GM23338 (cell line): Measurements from ENCODE around the gene OR2S2. TPM values are rescaled to one million over a fixed set of nuclear protein-coding genes. Genes with fewer than 3 reads are reported as not detected.

ENCODE experiments used
- ATAC-seq: fragments of 200-7000 bp; cut with Tn5 transposase; 3 replicates; pipeline ENCODE4 v1.9.1; 2020
- DNase-seq: peaks from one replicate; pipeline ENCODE4 v3.0.0-alpha.2; 2015; ENCODE audit warnings: low spot score
- H2AFZ ChIP-seq: fragments of 200-600 bp; sonication (generic); 2 replicates; pipeline ENCODE4 v1.8.0; 2016; ENCODE audit warnings: antibody characterized with exemption, mild to moderate bottlenecking, moderate library complexity
- H3F3A ChIP-seq: fragments of 200-600 bp; sonication (generic); replicated peaks from 2 replicates; pipeline ENCODE4 v1.8.0; 2017; ENCODE audit warnings: antibody characterized with exemption, mixed run types, low read depth
- H3K27ac ChIP-seq: fragments of 200-600 bp; sonication (generic); 2 replicates; pipeline ENCODE4 v1.6.1; 2016; ENCODE audit warnings: low read depth
- H3K27me3 ChIP-seq: fragments of 200-600 bp; sonication (generic); 2 replicates; pipeline ENCODE4 v1.8.0; 2016; ENCODE audit warnings: mild to moderate bottlenecking, mixed run types, moderate library complexity; ENCODE audit not compliant: insufficient read depth
- H3K36me3 ChIP-seq: fragments of 200-600 bp; sonication (generic); 2 replicates; pipeline ENCODE4 v1.8.0; 2016; ENCODE audit warnings: mild to moderate bottlenecking; ENCODE audit not compliant: insufficient read depth
- H3K4me1 ChIP-seq: fragments of 200-600 bp; sonication (generic); 2 replicates; pipeline ENCODE4 v1.8.0; 2016; ENCODE audit warnings: mild to moderate bottlenecking, moderate library complexity; ENCODE audit not compliant: insufficient read depth
- H3K4me2 ChIP-seq: fragments of 200-600 bp; sonication (generic); 2 replicates; pipeline ENCODE4 v1.7.1; 2017; ENCODE audit warnings: mixed run types
- H3K4me3 ChIP-seq: fragments of 200-600 bp; sonication (generic); 2 replicates; pipeline ENCODE4 v1.6.1; 2016; ENCODE audit warnings: mixed run types
- H3K79me2 ChIP-seq: fragments of 200-600 bp; sonication (generic); replicated peaks from 2 replicates; pipeline ENCODE4 v1.8.0; 2017; ENCODE audit warnings: mild to moderate bottlenecking; ENCODE audit not compliant: insufficient read depth
- H3K9me2 ChIP-seq: fragments of 200-600 bp; sonication (generic); 2 replicates; pipeline ENCODE4 v1.8.0; 2017; ENCODE audit not compliant: insufficient read depth
- H4K20me1 ChIP-seq: fragments of 200-600 bp; sonication (generic); replicated peaks from 2 replicates; pipeline ENCODE4 v1.8.0; 2017; ENCODE audit warnings: mild to moderate bottlenecking; ENCODE audit not compliant: insufficient read depth
- H3K27ac Mint-ChIP-seq: 2 replicates; pipeline ENCODE4 v1.8.0; 2020; ENCODE audit warnings: inconsistent platforms, mild to moderate bottlenecking, moderate library complexity, mixed read lengths
- H3K27me3 Mint-ChIP-seq: 3 replicates; pipeline ENCODE4 v1.8.0; 2022; ENCODE audit warnings: low read depth, mild to moderate bottlenecking, moderate library complexity, mixed read lengths, inconsistent platforms; ENCODE audit not compliant: insufficient read depth, poor library complexity
- H3K36me3 Mint-ChIP-seq: 3 replicates; pipeline ENCODE4 v1.8.0; 2021; ENCODE audit warnings: low read depth, mild to moderate bottlenecking, inconsistent platforms, moderate library complexity, mixed read lengths
- H3K4me1 Mint-ChIP-seq: 3 replicates; pipeline ENCODE4 v1.8.0; 2020; ENCODE audit warnings: mild to moderate bottlenecking, inconsistent platforms, mixed read lengths
- H3K4me3 Mint-ChIP-seq: 3 replicates; pipeline ENCODE4 v1.8.0; 2021; ENCODE audit warnings: moderate library complexity, mild to moderate bottlenecking, inconsistent platforms, mixed read lengths
- H3K9me3 Mint-ChIP-seq: 3 replicates; pipeline ENCODE4 v1.8.0; 2020; ENCODE audit warnings: moderate library complexity, mild to moderate bottlenecking, inconsistent platforms, mixed read lengths
- CREB1 ChIP-seq: fragments of 250-450 bp; sonication (Bioruptor Pico); IDR thresholded peaks from 2 replicates; pipeline ENCODE4 v1.5.0; 2020; ENCODE audit warnings: low read depth, mild to moderate bottlenecking, moderate library complexity
- EZH2phosphoT487 ChIP-seq: fragments of 200-600 bp; sonication (generic); IDR thresholded peaks from one replicate; pipeline ENCODE4 v1.8.1; 2018; ENCODE audit warnings: antibody characterized with exemption; ENCODE audit not compliant: unreplicated experiment
- NANOG ChIP-seq: IDR thresholded peaks from 2 replicates; pipeline ENCODE4 v1.6.1; 2016; ENCODE audit warnings: antibody characterized with exemption, borderline replicate concordance
- POLR2AphosphoS5 ChIP-seq: IDR thresholded peaks from 2 replicates; pipeline ENCODE4 v1.6.1; 2016; ENCODE audit warnings: antibody characterized with exemption, low read depth
- STAT1 ChIP-seq: IDR thresholded peaks from one replicate; pipeline ENCODE4 v1.6.1; 2016; ENCODE audit warnings: antibody characterized with exemption; ENCODE audit not compliant: unreplicated experiment
- ZNF114 ChIP-seq: fragments of 250-450 bp; sonication (Bioruptor Pico); IDR thresholded peaks from 2 replicates; pipeline ENCODE4 v1.5.0; 2020; ENCODE audit warnings: mild to moderate bottlenecking, moderate library complexity
- ZNF331 ChIP-seq: fragments of 250-450 bp; sonication (Bioruptor Pico); IDR thresholded peaks from 2 replicates; pipeline ENCODE4 v1.5.0; 2020; ENCODE audit warnings: low read depth, mild to moderate bottlenecking, moderate library complexity
- polyA plus RNA-seq: library from polyadenylated mRNA; unstranded; fragments of >200 nt; fragmentation: Nextera tagmentation; extraction: Ambion mirVana; gene quantifications from 2 replicates; pipeline ENCODE4 v1.2.1, GENCODE V29; 2016
- total RNA-seq: library from RNA; depleted of rRNA; stranded (reverse); fragments of >200 nt; shearing (Covaris generic); gene quantifications from 2 replicates; pipeline ENCODE4 v1.2.3, GENCODE V29; 2014
- TF ChIP-seq, protein P1 (sequence below): fragments of 250-450 bp; sonication (Bioruptor Pico); IDR thresholded peaks from 2 replicates; pipeline ENCODE4 v1.5.0; 2020; ENCODE audit warnings: mild to moderate bottlenecking, moderate library complexity

The OR2S2 gene
- total and polyA plus RNA-seq, 2 experiments from 2014 or later: not detected

DNA sequence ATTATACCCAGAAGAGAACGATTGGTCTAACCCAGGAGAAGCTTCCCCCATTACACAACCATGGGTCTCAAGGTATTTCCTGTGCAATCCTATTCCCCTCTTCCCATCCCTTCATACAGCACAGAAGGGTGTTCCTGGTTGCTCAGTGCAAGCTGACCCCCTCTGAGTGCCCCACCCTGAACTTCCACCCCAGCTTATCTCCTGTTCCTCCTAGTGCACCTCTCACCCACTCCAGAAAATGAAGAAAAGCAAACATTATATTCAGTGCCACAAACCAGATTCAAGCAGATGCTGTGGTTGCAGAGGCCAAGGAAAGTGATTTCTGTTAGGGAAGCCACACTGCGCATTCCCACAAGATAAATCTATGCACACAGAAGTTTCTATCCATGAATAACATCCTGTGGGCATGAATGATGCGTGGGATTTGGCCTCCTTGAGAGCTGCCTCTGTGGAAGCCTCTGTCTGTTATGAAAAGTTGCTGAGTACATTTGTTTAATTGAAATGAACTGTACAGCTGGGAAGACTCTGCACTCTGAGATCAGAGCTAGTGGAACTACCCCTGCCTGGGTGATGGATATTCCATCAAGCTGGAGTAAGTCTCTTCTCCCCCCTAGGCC lies 2.2 kb upstream of the OR2S2 start:
- peaks cover 4% of the 10 kb centered on the region; the same call in 1 of the 2 replicates for H3K4me1 ChIP-seq
- no peak overlapping the region for H3K4me3 ChIP-seq
- H4K20me1 ChIP-seq: no peaks in the 10 kb centered on the region
- H3K4me3 Mint-ChIP-seq: no peak overlapping the region
- H3K36me3 ChIP-seq: no peaks in the 10 kb centered on the region
- peaks cover 5% of the 10 kb centered on the region for H3K27me3 Mint-ChIP-seq
- ATAC-seq (no peak), DNase-seq (no peak)
- H3K27me3 ChIP-seq: 0 out of 2 replicates have a peak, but pooled peaks cover 3% of the 10 kb centered on the region
- H3K27ac Mint-ChIP-seq: no peak overlapping the region
- H3K9me2 ChIP-seq: no peaks in the 10 kb centered on the region
- TF ChIP-seq, protein P1, sequence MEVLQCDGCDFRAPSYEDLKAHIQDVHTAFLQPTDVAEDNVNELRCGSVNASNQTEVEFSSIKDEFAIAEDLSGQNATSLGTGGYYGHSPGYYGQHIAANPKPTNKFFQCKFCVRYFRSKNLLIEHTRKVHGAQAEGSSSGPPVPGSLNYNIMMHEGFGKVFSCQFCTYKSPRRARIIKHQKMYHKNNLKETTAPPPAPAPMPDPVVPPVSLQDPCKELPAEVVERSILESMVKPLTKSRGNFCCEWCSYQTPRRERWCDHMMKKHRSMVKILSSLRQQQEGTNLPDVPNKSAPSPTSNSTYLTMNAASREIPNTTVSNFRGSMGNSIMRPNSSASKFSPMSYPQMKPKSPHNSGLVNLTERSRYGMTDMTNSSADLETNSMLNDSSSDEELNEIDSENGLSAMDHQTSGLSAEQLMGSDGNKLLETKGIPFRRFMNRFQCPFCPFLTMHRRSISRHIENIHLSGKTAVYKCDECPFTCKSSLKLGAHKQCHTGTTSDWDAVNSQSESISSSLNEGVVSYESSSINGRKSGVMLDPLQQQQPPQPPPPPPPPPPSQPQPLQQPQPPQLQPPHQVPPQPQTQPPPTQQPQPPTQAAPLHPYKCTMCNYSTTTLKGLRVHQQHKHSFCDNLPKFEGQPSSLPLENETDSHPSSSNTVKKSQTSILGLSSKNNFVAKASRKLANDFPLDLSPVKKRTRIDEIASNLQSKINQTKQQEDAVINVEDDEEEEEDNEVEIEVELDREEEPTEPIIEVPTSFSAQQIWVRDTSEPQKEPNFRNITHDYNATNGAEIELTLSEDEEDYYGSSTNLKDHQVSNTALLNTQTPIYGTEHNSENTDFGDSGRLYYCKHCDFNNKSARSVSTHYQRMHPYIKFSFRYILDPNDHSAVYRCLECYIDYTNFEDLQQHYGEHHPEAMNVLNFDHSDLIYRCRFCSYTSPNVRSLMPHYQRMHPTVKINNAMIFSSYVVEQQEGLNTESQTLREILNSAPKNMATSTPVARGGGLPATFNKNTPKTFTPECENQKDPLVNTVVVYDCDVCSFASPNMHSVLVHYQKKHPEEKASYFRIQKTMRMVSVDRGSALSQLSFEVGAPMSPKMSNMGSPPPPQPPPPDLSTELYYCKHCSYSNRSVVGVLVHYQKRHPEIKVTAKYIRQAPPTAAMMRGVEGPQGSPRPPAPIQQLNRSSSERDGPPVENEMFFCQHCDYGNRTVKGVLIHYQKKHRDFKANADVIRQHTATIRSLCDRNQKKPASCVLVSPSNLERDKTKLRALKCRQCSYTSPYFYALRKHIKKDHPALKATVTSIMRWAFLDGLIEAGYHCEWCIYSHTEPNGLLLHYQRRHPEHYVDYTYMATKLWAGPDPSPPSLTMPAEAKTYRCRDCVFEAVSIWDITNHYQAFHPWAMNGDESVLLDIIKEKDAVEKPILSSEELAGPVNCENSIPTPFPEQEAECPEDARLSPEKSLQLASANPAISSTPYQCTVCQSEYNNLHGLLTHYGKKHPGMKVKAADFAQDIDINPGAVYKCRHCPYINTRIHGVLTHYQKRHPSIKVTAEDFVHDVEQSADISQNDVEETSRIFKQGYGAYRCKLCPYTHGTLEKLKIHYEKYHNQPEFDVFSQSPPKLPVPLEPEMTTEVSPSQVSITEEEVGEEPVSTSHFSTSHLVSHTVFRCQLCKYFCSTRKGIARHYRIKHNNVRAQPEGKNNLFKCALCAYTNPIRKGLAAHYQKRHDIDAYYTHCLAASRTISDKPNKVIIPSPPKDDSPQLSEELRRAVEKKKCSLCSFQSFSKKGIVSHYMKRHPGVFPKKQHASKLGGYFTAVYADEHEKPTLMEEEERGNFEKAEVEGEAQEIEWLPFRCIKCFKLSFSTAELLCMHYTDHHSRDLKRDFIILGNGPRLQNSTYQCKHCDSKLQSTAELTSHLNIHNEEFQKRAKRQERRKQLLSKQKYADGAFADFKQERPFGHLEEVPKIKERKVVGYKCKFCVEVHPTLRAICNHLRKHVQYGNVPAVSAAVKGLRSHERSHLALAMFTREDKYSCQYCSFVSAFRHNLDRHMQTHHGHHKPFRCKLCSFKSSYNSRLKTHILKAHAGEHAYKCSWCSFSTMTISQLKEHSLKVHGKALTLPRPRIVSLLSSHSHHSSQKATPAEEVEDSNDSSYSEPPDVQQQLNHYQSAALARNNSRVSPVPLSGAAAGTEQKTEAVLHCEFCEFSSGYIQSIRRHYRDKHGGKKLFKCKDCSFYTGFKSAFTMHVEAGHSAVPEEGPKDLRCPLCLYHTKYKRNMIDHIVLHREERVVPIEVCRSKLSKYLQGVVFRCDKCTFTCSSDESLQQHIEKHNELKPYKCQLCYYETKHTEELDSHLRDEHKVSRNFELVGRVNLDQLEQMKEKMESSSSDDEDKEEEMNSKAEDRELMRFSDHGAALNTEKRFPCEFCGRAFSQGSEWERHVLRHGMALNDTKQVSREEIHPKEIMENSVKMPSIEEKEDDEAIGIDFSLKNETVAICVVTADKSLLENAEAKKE (CRISPR knock-in tag): no peak
- TF ChIP-seq CREB1: no peak
- no peaks in the 10 kb centered on the region for H3K79me2 ChIP-seq
- no peak overlapping the region for H3K27ac ChIP-seq
- H3K9me3 Mint-ChIP-seq: no peaks in the 10 kb centered on the region
- no peak overlapping the region for H2AFZ ChIP-seq
- H3K4me2 ChIP-seq: no peak overlapping the region
- H3F3A ChIP-seq: no peaks in the 10 kb centered on the region
- peaks cover 3% of the 10 kb centered on the region; the same call in 2 of the 3 replicates for H3K4me1 Mint-ChIP-seq
- no peaks in the 10 kb centered on the region for H3K36me3 Mint-ChIP-seq

DNA sequence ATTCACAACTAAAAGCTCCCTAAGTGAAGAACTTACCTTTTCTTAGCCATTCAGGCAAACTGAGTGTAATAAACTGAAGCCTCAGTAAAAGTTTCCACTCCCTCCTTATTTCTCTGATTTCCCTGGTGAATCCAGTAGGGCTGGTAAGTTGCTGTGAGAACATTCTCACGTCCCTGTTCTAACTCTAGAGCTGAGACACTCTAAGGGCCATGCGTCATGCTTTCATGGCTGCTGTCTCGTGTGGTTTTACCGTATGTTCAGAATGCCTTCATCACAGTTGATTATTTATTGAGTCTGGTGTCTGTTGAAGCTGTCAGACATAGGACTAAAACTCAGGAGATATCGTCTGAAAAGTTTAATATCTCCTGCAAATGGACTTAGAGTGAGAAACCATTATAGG lies 1.3 kb downstream of the OR2S2 start:
- Histone ChIP-seq H3K36me3 (no peaks in the 10 kb centered on the region), H3K4me3 (no peak overlapping the region), H3K27ac (no peak overlapping the region), H3K4me2 (no peak overlapping the region), H3F3A (no peaks in the 10 kb centered on the region), H2AFZ (no peak overlapping the region), H3K9me2 (no peaks in the 10 kb centered on the region), H3K27me3 (no peaks in the 10 kb centered on the region; the same call in 1 of the 2 replicates), H3K4me1 (0 out of 2 replicates have a peak, but pooled peaks cover under 1% of the 10 kb centered on the region), H3K79me2 (no peaks in the 10 kb centered on the region), H4K20me1 (no peaks in the 10 kb centered on the region)
- Mint-ChIP-seq H3K9me3 (no peaks in the 10 kb centered on the region), H3K36me3 (no peaks in the 10 kb centered on the region), H3K27ac (no peak overlapping the region), H3K27me3 (peaks cover 3% of the 10 kb centered on the region), H3K4me3 (no peak overlapping the region), H3K4me1 (no peaks in the 10 kb centered on the region)
- no peak for DNase-seq
- ATAC-seq: no peak
- TF ChIP-seq POLR2AphosphoS5 (no peak), NANOG (no peak), ZNF331 (no peak), EZH2phosphoT487 (no peak), ZNF114 (no peak), STAT1 (no peak), CREB1 (no peak)
